ENCODE data around the gene PDCL2.

DNA sequence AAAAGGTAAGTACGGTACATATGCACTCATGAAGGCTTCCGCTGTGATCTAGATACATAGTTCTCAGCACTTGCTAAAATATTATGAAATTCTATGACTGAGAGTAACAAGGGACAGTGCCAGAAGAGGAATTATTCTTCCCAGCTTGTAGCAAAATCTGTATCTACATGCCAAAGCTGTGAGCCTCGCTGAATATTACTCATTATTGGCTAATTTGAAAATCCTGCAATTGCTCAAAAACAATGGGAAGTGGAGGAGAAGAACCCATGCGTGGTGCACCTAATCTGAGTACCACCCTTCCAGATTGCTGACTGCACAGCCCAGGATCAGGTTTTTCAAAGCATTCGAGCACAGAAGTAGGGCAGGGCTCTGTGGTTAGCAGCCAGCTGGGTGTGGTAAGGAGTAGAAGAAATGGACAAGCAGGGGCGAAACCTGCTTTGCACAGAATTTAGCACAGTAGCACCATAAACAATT lies 17.4 kb upstream of the PDCL2 start:
- TF ChIP-seq, protein P1, sequence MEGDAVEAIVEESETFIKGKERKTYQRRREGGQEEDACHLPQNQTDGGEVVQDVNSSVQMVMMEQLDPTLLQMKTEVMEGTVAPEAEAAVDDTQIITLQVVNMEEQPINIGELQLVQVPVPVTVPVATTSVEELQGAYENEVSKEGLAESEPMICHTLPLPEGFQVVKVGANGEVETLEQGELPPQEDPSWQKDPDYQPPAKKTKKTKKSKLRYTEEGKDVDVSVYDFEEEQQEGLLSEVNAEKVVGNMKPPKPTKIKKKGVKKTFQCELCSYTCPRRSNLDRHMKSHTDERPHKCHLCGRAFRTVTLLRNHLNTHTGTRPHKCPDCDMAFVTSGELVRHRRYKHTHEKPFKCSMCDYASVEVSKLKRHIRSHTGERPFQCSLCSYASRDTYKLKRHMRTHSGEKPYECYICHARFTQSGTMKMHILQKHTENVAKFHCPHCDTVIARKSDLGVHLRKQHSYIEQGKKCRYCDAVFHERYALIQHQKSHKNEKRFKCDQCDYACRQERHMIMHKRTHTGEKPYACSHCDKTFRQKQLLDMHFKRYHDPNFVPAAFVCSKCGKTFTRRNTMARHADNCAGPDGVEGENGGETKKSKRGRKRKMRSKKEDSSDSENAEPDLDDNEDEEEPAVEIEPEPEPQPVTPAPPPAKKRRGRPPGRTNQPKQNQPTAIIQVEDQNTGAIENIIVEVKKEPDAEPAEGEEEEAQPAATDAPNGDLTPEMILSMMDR (conservative IDR thresholded peaks at IDR 0.05; ENCODE audit: low read depth in 2 of 2) = no peak
- TF ChIP-seq POLR2AphosphoS5 (IDR thresholded peaks at IDR 0.05; ENCODE audit: low read depth) (no peak), CREB1 (CRISPR knock-in tag; IDR thresholded peaks at IDR 0.05; ENCODE audit: low read depth) (no peak)

Data from GM23338 (cell line).